ENCODE measurements around the gene NTRK3.

The NTRK3 gene

GRCh38 chr15:87896936-87897335 lies 359.6 kb downstream of the NTRK3 start:
- no peak for DNase-seq (ENCODE audit: low spot score)
- CTCF ChIA-PET = no interaction called here
- POLR2A ChIA-PET (ENCODE audit: low non-redundant PET) = no interaction called here
- TF ChIP-seq CTCF (conservative IDR thresholded peaks at IDR 0.05; ENCODE audit: low read depth) = no peak
- H3K27ac ChIP-seq = no peak overlapping the region

- no peak for DNase-seq (ENCODE audit: low spot score)
- ChIA-PET POLR2A (ENCODE audit: low non-redundant PET) (no interaction called here), CTCF (interaction anchor here (0.7 kb wide), 1 partner anchor 164 kb away, joined by 4 read pairs; no protein-coding TSS in a partner anchor)
- TF ChIP-seq CTCF (conservative IDR thresholded peaks at IDR 0.05; ENCODE audit: low read depth) = no peak
- no peak overlapping the region for H3K27ac ChIP-seq
Measured at GRCh38 chr15:87887177-87887576, 369.4 kb downstream of the NTRK3 start.

- no peak overlapping the region for H3K27ac ChIP-seq
- CTCF ChIA-PET = no interaction called here
Measured at GRCh38 chr15:87881026-87881425, 375.5 kb downstream of the NTRK3 start.

GRCh38 chr15:87877822-87878542 lies 378.6 kb downstream of the NTRK3 start:
- H3K27ac ChIP-seq = no peak overlapping the region
- POLR2A ChIA-PET (ENCODE audit: low non-redundant PET) = no interaction called here
- CTCF ChIA-PET = no interaction called here
- TF ChIP-seq CTCF (conservative IDR thresholded peaks at IDR 0.05; ENCODE audit: low read depth) = no peak
- no peak for DNase-seq (ENCODE audit: low spot score)

More at GRCh38 chr15:87881026-87881425, 375.5 kb downstream of the NTRK3 start:
- POLR2A ChIA-PET (ENCODE audit: low non-redundant PET) = no interaction called here
- DNase-seq (ENCODE audit: low spot score) = no peak
- no peak for TF ChIP-seq CTCF (conservative IDR thresholded peaks at IDR 0.05; ENCODE audit: low read depth)

- TF ChIP-seq CTCF (conservative IDR thresholded peaks at IDR 0.05; ENCODE audit: low read depth) = no peak
- ChIA-PET POLR2A (ENCODE audit: low non-redundant PET) (no interaction called here), CTCF (no interaction called here)
- DNase-seq (ENCODE audit: low spot score) = no peak
- H3K27ac ChIP-seq = no peak overlapping the region
Measured at GRCh38 chr15:87877114-87877810, 379.3 kb downstream of the NTRK3 start.

- TF ChIP-seq CTCF (conservative IDR thresholded peaks at IDR 0.05; ENCODE audit: low read depth) = no peak
- ChIA-PET POLR2A (ENCODE audit: low non-redundant PET) (no interaction called here), CTCF (no interaction called here)
- no peak for DNase-seq (ENCODE audit: low spot score)
- no peak overlapping the region for H3K27ac ChIP-seq
Measured at GRCh38 chr15:87874896-87875711, 381.4 kb downstream of the NTRK3 start.
